Neuronal stem cell (in vitro differentiated cells): ENCODE measurements around the gene CCDC141.

Experiments
- DNase-seq: peaks from one replicate; pipeline ENCODE4 v3.0.0-alpha.2; 2013; ENCODE audit warnings: low spot score
- H2AFZ ChIP-seq: one replicate; pipeline ENCODE4 v1.6.1; 2013; ENCODE audit warnings: mild to moderate bottlenecking, low read length, inconsistent platforms
- H2AK5ac ChIP-seq: 2 replicates; pipeline ENCODE4 v1.6.1; 2013; ENCODE audit warnings: low read depth, mild to moderate bottlenecking, inconsistent platforms, low read length, moderate library complexity, mixed read lengths
- H2BK120ac ChIP-seq: 2 replicates; pipeline ENCODE4 v1.6.1; 2013; ENCODE audit warnings: low read depth, mild to moderate bottlenecking, inconsistent platforms, low read length, moderate library complexity, mixed read lengths
- H2BK12ac ChIP-seq: one replicate; pipeline ENCODE4 v1.6.1; 2013; ENCODE audit warnings: low read length, inconsistent platforms
- H2BK15ac ChIP-seq: 2 replicates; pipeline ENCODE4 v1.6.1; 2013; ENCODE audit warnings: mild to moderate bottlenecking, low read length, inconsistent platforms, mixed read lengths
- H2BK5ac ChIP-seq: one replicate; pipeline ENCODE4 v1.6.1; 2013; ENCODE audit warnings: inconsistent platforms, mild to moderate bottlenecking, low read length, moderate library complexity
- H3K14ac ChIP-seq: one replicate; pipeline ENCODE4 v1.6.1; 2013; ENCODE audit warnings: low read length, inconsistent platforms
- H3K18ac ChIP-seq: 2 replicates; pipeline ENCODE4 v1.6.1; 2013; ENCODE audit warnings: low read length, inconsistent platforms
- H3K23ac ChIP-seq: 2 replicates; pipeline ENCODE4 v1.6.1; 2013; ENCODE audit warnings: low read depth, mild to moderate bottlenecking, mixed read lengths, low read length, inconsistent platforms; ENCODE audit not compliant: poor library complexity
- H3K27ac ChIP-seq: replicated peaks from 3 replicates; pipeline ENCODE4 v1.5.1; 2013; ENCODE audit warnings: low read length, inconsistent platforms
- H3K27me3 ChIP-seq, 3 experiments: 2 replicates each; pipeline ENCODE4 v1.6.1; 2013; ENCODE audit warnings: low read length in 3 of 3, mild to moderate bottlenecking in 2 of 3, inconsistent platforms in 1 of 3, low read depth in 1 of 3, mixed read lengths in 1 of 3, moderate library complexity in 1 of 3; ENCODE audit not compliant: control insufficient read depth in 3 of 3, insufficient read depth in 3 of 3
- H3K36me3 ChIP-seq, 2 donors: replicated peaks in 1 of 2; 2 replicates each; pipeline ENCODE4 v1.6.1; 2013; ENCODE audit warnings: low read length in 2 of 2; ENCODE audit not compliant: control insufficient read depth in 2 of 2, insufficient read depth in 2 of 2
- H3K4ac ChIP-seq: 2 replicates; pipeline ENCODE4 v1.6.1; 2013; ENCODE audit warnings: inconsistent platforms, mild to moderate bottlenecking, low read length, moderate library complexity
- H3K4me1 ChIP-seq, 2 donors: 1 replicate in 1 of 2; 2 replicates in 1 of 2; pipeline ENCODE4 v1.6.1; 2013; ENCODE audit warnings: low read length in 2 of 2, low read depth in 1 of 2; ENCODE audit not compliant: control insufficient read depth in 2 of 2, insufficient read depth in 1 of 2
- H3K4me2 ChIP-seq: one replicate; pipeline ENCODE4 v1.6.1; 2013; ENCODE audit warnings: mild to moderate bottlenecking, low read length, inconsistent platforms; ENCODE audit not compliant: insufficient read depth, poor library complexity, severe bottlenecking
- H3K4me3 ChIP-seq, 2 donors: 2 replicates each; pipeline ENCODE4 v1.5.1; 2013; ENCODE audit warnings: low read length in 2 of 2, mild to moderate bottlenecking in 2 of 2, inconsistent platforms in 1 of 2, moderate library complexity in 1 of 2
- H3K79me1 ChIP-seq: one replicate; pipeline ENCODE4 v1.6.1; 2013; ENCODE audit warnings: low read depth, mild to moderate bottlenecking, inconsistent platforms, low read length, moderate library complexity
- H3K9ac ChIP-seq: one replicate; pipeline ENCODE4 v1.6.1; 2013; ENCODE audit warnings: mild to moderate bottlenecking, low read depth, low read length, inconsistent platforms; ENCODE audit not compliant: poor library complexity
- H3K9me3 ChIP-seq, 2 donors: replicated peaks in 1 of 2; 2 replicates each; pipeline versions ENCODE3 to v1.6.1; 2013; ENCODE audit warnings: low read length in 2 of 2, mild to moderate bottlenecking in 2 of 2, inconsistent platforms in 1 of 2, low read depth in 1 of 2, mixed read lengths in 1 of 2, moderate library complexity in 1 of 2; ENCODE audit not compliant: control insufficient read depth in 2 of 2, insufficient read depth in 1 of 2
- H4K8ac ChIP-seq: one replicate; pipeline ENCODE4 v1.6.1; 2013; ENCODE audit warnings: low read depth, mild to moderate bottlenecking, inconsistent platforms, low read length, moderate library complexity
- H4K91ac ChIP-seq: one replicate; pipeline ENCODE4 v1.6.1; 2013; ENCODE audit warnings: low read length, low read depth, mild to moderate bottlenecking, inconsistent platforms; ENCODE audit not compliant: poor library complexity
- WGBS, 2 donors: extraction: QIAGEN DNeasy Blood & Tissue Kit; methylation state at CpG; one replicate each; pipeline ENCODE4 v1.1.7; 2013; ENCODE audit warnings: missing lambda C conversion rate in 2 of 2, mixed read lengths in 1 of 2; ENCODE audit not compliant: insufficient read length in 2 of 2, insufficient replicate concordance in 1 of 2; ENCODE audit errors: extremely low coverage in 2 of 2; 5-methylcytosine and 5-hydroxymethylcytosine counted together

The CCDC141 gene

DNA sequence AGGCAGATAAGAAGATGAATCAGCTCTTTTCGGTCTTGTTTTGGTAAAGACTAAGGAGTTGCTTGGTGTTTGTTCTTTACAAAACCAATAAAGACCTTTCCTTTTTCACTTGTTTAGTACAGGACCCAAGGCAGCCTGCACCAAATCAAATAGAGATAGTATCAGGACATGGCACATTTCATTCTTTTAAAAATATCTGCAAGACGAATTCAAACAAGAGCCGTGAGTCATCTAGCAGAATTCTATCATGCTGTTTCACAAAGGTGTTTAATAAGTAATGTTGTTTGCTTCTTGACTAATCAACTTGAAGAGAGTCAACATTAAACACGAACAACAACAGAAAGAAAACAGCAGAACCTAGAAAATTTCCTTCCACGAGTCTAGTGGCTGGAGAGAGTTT, 139.9 kb downstream of the CCDC141 start:
- H3K9me3 ChIP-seq = no peaks in the 10 kb centered on the region
- H3K36me3 ChIP-seq = no peaks in the 10 kb centered on the region
- H3K27me3 ChIP-seq = no peaks in the 10 kb centered on the region
- no peak overlapping the region for H3K9ac ChIP-seq
- H4K91ac ChIP-seq = no peak overlapping the region
- no peak overlapping the region for H3K27ac ChIP-seq
- no peak overlapping the region for H2BK120ac ChIP-seq
- H3K79me1 ChIP-seq = no peaks in the 10 kb centered on the region
- no peak overlapping the region for H2AK5ac ChIP-seq
- no peak overlapping the region for H4K8ac ChIP-seq
- H2BK5ac ChIP-seq = no peak overlapping the region
- no peak overlapping the region for H2AFZ ChIP-seq
- H3K4me3 ChIP-seq = no peak overlapping the region
- H3K4me1 ChIP-seq = peaks cover 0 to 3% of the 10 kb centered on the region in 2 donors
- no peak for DNase-seq
- no peak overlapping the region for H3K18ac ChIP-seq
- H3K4me2 ChIP-seq = no peak overlapping the region
- no peak overlapping the region for H3K14ac ChIP-seq
- H3K4ac ChIP-seq = no peak overlapping the region
- no peak overlapping the region for H2BK12ac ChIP-seq
- no CpG with 5 or more reads among the region's 5 CpGs for WGBS, 2 donors
- no peak overlapping the region for H2BK15ac ChIP-seq
- H3K23ac ChIP-seq = no peak overlapping the region

DNA sequence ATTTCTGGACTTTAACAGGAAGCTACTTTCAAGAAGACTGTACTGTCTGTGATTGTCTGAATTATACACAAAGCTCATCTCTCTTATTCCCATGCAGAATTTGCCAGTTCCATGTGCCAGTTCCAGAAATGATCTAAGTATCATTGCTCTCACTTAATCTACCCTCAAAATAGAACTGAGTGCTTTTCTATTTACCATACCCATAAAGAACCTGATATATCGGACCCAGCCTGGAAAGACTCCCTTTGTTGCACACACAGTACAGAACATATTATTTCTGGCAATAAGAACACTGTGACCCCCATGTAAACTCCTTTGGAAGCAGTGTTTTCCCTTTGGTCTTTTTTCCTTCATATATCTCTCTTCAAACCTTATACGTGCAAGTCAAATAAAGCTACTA, 140.4 kb downstream of the CCDC141 start:
- Histone ChIP-seq H3K23ac (no peak overlapping the region), H3K4me3 (no peak overlapping the region), H3K4me1 (peaks cover 0 to 3% of the 10 kb centered on the region in 2 donors), H2BK15ac (no peak overlapping the region), H2BK120ac (no peak overlapping the region), H3K18ac (no peak overlapping the region), H3K79me1 (no peaks in the 10 kb centered on the region), H2BK5ac (no peak overlapping the region), H3K4me2 (no peak overlapping the region), H3K9ac (no peak overlapping the region), H3K36me3 (no peaks in the 10 kb centered on the region), H2AK5ac (no peak overlapping the region), H3K14ac (no peak overlapping the region), H4K91ac (no peak overlapping the region), H4K8ac (no peak overlapping the region), H2AFZ (no peak overlapping the region), H3K4ac (no peak overlapping the region), H3K27ac (no peak overlapping the region), H2BK12ac (no peak overlapping the region), H3K9me3 (no peaks in the 10 kb centered on the region), H3K27me3 (no peaks in the 10 kb centered on the region)
- WGBS, 2 donors = no CpG with 5 or more reads among the region's 2 CpGs
- no peak for DNase-seq

DNA sequence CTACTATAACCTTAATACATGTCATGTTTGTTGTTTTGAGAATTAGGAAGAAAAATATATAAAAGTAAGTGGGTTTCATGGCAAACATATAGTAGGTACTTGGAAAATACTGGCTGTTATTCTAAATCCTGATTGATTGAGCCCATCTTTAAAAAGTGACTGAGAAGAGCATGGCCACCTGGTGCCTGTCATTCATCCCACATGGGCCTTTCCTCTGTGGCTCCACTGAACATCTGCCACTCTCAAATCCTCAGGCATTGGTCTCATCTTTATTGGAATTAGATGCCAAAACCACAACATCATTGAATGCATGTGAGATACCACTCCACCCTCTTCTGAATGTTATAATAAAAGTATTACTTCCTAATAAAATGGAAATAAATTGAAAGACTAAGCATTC, 141.1 kb downstream of the CCDC141 start:
- no peak overlapping the region for H4K91ac ChIP-seq
- H2AK5ac ChIP-seq = no peak overlapping the region
- no peak overlapping the region for H3K18ac ChIP-seq
- no peak overlapping the region for H3K23ac ChIP-seq
- H2BK120ac ChIP-seq = no peak overlapping the region
- H2BK15ac ChIP-seq = no peak overlapping the region
- no peak for DNase-seq
- H3K4ac ChIP-seq = no peak overlapping the region
- no peak overlapping the region for H4K8ac ChIP-seq
- no peak overlapping the region for H3K27ac ChIP-seq
- no peak overlapping the region for H3K4me2 ChIP-seq
- no peaks in the 10 kb centered on the region for H3K9me3 ChIP-seq
- peaks cover 0 to 3% of the 10 kb centered on the region in 2 donors for H3K4me1 ChIP-seq
- no peaks in the 10 kb centered on the region for H3K27me3 ChIP-seq
- no peak overlapping the region for H2BK5ac ChIP-seq
- H2AFZ ChIP-seq = no peak overlapping the region
- H3K36me3 ChIP-seq = no peaks in the 10 kb centered on the region
- no peak overlapping the region for H3K9ac ChIP-seq
- no peaks in the 10 kb centered on the region for H3K79me1 ChIP-seq
- H3K4me3 ChIP-seq = no peak overlapping the region
- no peak overlapping the region for H2BK12ac ChIP-seq
- no peak overlapping the region for H3K14ac ChIP-seq

DNA sequence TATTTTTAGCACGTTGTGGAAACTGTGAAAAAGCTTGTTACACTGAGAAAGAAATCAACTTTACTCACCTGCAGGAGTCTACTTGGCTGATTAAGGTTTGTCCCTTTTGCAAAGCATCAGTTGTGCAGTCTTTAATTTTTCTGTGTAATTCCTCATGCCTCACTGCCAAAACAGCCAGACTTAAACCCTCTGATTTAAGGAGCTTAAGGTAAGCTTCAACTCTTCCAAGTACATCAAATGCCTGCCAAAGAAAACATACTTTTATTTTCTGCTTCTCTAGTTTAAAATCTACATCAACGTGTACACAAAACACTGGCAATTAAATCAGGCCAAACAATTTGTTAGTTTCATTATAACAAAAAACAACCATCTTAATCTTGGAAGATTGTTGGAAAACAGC, 144.7 kb downstream of the CCDC141 start:
- no peak overlapping the region for H3K14ac ChIP-seq
- no peak overlapping the region for H2BK5ac ChIP-seq
- H3K36me3 ChIP-seq = no peaks in the 10 kb centered on the region
- no peaks in the 10 kb centered on the region for H3K27me3 ChIP-seq
- no peak for DNase-seq
- no peak overlapping the region for H2BK15ac ChIP-seq
- H3K23ac ChIP-seq = no peak overlapping the region
- no peak overlapping the region for H4K8ac ChIP-seq
- no peaks in the 10 kb centered on the region for H3K9me3 ChIP-seq
- H2AK5ac ChIP-seq = no peak overlapping the region
- H3K4ac ChIP-seq = no peak overlapping the region
- no peak overlapping the region for H2BK120ac ChIP-seq
- no peak overlapping the region for H3K9ac ChIP-seq
- H3K4me1 ChIP-seq = no peaks in the 10 kb centered on the region
- no peak overlapping the region for H2AFZ ChIP-seq
- H2BK12ac ChIP-seq = no peak overlapping the region
- H4K91ac ChIP-seq = no peak overlapping the region
- no peak overlapping the region for H3K4me3 ChIP-seq
- no peaks in the 10 kb centered on the region for H3K79me1 ChIP-seq
- H3K4me2 ChIP-seq = no peak overlapping the region
- H3K18ac ChIP-seq = no peak overlapping the region
- no CpG with 5 or more reads among the region's 2 CpGs for WGBS, 2 donors
- no peak overlapping the region for H3K27ac ChIP-seq
